ENCODE results near the gene CCNQ. TPM values are rescaled to one million over a fixed set of nuclear protein-coding genes. Genes with fewer than 3 reads are reported as not detected.
"Not testable (repeated sequence)": the region's sequence is repeated elsewhere in the genome, so short reads cannot be mapped to it uniquely, and the experiment has no call there.

CCNQ gene
- total RNA-seq, 1 donor from 2014 or later: 21.2 TPM

DNA sequence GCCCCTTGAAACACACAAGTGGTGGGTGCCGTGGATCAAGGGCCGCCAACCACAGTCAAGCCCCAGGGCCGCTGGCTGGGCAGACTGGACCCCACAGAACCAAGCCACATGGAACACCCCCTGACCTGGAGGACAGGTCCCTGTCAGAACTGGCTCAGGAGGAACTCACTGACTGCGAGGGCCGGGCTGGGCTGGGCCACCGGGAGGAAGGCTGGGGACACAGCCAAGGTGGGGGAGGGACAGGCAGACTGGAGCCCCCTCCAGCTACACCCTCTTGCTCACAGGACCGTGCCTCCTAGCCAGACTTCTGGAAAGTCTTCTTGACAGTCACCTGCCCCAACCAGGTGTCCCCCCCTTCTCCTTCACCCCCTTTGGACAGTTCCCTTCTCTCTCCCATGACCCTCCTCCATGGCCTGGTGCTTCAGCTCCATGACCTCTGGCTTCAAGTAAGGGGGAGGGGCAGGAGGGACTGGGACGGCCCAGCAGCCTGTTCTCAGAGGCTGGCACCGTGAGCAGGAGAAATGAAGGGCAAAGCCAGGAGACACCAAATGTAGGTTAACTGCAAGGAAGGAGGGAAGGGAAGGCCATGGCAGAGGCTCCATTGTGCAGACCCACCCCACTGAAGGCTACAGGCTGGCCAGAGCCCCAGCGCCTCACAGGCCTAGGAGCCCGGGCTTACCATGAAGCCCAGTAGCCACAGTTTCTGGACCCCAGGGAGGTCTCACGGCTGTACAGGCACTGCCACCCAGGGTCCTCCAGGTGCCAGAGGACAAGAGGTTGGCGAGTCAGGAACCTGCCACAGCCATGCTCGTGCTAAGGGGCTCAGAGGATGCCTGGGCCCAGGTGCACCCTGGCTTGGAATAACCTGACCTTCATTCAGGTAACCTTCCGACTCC lies 25.5 kb upstream of the CCNQ start:
- DNase-seq (ENCODE audit: low spot score in 2 of 2) (no peak), FAIRE-seq (no peak)

DNA sequence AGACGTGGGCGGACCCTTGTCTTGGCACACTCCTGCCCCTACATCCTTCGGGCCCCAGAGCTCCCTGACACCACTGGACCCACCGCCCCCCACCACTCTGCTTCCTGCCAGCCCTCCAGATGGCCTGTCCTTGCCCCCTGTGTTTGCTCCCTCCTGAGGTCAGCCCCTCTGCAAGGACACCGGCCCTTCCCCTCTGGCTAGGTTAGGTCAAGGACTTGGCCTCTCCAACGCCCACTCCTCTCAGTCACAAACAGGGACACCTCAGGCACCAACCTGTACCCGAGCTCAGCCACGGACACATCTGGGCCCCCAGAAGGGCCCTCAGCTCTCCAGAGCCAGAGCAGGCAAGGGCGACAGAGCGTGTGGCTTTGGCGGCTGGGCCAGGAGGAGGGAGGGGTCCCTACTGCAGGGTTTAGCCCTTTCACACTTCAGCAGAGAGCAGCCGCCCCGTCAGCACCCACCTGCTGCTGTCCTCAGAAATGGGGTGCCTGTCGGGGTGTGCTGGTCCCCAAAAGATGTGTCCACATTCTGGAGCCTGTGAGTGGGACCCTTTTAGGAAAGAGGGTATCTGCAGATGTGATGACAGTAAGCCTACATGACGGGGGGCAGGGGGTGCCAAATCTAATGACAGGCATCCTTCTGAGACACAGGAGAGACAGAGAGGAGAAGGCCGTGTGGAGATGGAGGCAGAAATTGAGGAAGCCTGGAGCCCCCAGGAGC lies 24.5 kb upstream of the CCNQ start:
- DNase-seq (ENCODE audit: low spot score in 2 of 2) (no peak), FAIRE-seq (no peak)

DNA sequence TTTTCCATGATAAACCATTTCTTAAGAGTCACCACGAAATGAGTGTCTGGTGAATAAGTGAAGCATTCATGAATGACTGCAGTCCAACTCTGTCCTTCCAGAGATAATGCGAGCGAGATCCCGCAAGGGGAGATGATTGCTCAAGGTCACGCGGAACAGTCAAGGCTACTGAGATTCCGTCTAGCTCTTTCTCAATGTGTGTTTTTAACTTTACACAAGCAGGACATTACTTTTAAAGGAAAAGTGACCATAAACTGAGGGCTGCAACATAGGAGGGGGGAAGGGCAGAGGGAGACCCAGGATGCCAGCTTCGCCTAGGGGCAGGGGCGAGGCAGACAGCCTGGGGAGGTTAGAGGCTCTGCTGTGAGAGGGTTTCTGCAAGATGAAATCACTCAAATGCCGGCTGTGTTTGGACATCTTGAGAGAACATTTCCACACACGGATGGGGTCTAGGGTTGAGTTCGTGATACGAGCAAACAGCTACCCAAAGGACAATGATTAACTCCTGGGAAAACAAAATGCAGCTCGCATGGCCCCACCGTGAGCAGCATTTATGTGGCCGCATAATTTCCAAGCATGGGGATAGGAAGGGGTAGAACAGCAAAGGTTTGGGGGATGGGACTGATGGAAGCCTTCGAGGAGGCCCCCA lies 23.8 kb upstream of the CCNQ start:
- DNase-seq (ENCODE audit: low spot score in 2 of 2): no peak
- no peak for FAIRE-seq

DNA sequence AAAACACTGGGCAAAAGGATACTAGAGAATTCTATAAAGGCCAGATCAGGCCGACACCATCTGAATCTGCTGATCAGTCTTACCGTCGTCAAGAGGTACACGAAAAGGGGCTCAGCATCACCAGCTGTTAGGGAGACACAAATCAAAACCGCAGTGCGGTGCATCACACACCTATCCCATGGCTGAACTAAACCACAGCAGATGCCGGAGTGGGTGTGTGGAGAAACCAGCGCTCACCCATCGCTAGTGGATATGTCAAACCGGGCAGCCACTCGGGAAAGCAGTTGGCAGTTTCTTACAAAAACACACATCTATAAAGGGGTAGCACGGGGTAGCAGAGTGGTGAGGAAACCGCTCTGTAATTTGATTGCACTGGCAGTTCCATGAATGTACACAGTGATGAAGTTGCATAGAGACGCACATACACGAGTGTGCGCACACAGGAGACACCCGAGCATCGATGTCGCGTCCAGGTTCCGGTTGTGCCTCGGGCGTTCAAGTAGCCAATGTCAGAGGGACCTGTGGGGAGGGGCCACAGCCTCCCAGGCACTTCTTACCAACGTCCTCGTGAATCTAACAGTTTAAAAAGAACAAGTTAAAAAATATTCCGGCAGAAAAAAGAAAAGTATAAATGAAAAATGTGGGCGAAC lies 23.1 kb upstream of the CCNQ start:
- FAIRE-seq: no peak

DNA sequence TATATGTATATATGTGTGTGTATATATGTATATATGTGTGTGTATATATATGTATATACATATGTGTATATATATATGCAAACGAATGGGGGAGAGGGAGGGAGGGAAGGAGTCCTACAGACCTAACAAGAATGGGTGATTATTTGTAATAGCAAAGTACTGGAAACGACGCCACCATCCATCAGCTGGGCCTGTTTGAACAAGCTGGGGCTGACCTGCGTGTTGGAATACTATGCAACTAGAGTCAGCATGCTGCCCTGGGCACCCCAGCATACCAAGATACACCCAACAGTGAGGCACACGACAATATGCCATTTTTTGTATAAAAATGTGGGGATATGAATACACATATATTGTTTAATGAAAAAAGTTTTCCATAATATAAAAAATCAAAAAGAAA lies 21.6 kb upstream of the CCNQ start:
- FAIRE-seq: no peak
- DNase-seq (ENCODE audit: low spot score in 2 of 2): no peak

More for the DNA sequence above, 23.1 kb upstream of the CCNQ start:
- no peak for DNase-seq (ENCODE audit: low spot score in 2 of 2)

DNA sequence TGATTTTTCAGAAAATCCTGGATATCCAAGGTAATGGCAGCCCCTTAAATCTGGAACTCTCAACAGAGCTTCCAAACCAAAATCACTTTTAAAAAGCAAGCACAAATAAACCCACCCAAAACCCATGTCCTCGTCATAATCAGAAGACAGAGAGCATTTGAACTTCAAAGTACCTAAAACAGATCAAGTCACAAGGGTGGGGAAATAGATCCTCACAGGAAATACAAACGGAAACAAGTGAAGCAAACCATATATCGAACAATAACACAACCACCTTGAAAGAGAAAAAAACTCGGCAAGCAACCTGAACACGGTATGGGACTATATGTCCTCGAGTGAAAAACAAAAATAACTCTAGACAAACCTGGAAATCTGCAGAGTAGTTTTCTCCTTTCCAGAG lies 15.9 kb upstream of the CCNQ start:
- FAIRE-seq (no peak), DNase-seq (ENCODE audit: low spot score in 2 of 2) (no peak)

DNA sequence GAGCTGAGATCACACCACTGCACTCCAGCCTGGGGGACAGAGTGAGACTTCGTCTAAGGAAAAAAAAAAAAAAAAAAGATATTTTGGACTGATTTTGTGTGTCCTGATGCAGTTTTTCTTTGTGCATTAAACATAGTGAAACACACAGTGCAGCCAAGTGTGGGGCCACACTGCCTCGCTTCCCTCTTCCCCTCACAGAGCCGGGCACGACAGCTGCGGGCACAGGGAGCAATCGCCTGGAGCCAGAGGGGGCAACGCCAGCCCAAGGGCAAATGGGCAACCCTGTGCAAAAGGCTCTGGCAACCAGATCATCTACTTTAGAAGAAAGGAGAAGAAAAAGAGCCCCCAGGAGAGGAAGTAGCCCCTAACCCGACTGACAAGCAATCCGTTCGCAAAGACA lies 13.5 kb upstream of the CCNQ start:
- DNase-seq (ENCODE audit: low spot score in 2 of 2) (no peak), FAIRE-seq (no peak)

DNA sequence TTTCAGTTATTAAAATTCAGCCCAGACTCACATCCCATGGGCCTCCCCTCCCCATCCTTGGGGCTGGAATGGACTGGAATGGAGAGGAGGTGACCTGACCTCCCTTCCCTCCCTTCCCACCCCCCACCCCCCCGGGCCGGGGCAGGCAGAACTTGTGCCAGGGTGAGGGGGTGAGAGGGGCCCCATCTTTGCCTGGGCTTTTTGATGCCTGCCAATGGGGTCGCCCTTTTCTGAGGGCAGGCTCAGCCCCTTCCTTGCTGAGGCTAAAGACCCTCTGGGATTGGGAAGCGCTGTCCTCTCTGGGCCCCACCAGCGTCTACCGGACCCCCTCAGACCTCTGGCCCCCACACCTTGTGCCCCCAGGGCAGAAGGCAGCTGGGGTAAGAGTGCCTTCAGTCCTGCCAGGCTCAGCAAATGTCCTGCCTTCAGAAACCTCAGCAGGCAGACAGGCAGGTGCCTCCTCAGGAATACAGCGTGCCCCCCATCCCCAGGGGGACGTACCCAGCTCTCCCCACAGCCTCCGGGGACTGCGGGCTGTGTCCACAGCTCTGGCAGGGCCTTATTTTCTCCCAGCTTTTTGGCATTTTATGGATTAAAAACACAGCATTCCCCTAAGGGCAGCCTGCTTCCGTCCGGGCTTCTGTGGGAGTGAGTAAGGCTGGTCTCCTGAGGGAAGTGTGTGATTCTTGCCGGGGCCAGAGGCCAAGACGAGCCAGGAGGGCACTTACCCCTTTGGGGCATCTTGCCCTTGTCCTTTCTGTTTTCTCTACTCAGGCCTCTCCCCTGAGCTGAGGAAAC lies 12.6 kb upstream of the CCNQ start:
- FAIRE-seq: no peak
- DNase-seq (ENCODE audit: low spot score in 2 of 2): no peak

DNA sequence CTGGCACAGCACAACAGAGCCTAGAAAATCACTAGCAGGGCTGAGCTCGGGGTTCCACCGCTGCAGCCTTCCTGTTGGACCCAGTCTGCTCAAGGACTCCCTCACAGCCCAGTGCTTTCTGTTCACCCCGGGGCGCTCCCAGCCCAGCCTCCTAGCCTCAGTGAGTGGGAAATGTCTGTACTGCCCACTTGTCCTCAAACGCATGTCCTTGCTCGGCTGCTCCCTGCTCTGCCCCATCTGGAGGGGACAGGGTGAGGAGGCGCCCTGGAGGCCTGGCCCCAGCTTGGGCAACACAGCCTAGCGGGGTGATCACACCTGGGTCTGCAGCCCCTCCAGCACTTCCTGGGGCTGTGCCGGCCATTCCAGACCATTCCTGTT lies 11.9 kb upstream of the CCNQ start:
- DNase-seq (ENCODE audit: low spot score in 2 of 2): no peak
- no peak for FAIRE-seq

DNA sequence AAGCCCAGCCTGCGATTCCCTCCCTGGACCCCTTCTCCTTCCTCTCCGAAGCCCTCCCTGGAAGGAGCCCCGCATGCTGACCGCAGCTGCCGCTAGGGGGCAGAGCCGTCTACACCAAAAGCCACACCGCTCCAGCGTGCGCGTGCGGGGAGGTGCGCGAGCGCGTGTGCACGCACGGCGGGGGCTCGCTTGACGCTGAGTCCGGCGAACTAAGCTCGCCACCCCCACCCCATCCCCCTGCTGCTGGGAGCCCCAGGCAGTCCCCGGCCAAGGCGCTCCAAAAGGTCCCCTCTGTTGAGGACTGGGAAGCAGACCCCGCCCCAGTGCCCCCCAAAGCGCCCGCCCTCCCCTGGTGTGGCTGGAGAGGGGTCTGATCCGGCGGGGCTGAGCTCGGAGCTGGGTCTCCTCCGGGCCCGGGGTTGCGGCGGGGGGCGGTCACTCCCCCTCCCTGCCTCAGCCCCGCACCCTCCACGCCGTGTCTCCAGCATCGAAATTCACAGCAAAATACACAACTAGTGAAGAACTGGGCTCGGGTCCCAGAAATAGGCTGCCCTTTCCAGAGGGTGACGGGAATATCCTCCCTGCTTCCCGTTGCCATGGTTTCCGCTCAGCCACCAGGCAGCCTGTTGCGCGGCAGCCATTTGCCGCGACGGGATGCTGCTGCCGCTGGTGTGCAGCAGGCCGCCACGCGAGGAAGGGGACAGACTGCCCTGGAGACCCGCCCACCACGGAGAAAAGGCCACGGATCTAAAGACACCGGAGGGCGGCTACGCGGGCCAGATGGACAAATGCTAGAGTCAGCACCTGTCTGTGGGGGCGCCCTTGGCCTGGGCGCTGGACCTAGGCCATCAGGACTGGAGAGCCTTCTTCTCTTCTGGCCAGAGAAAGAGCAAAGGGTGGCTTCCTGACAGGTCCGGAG lies 11.2 kb upstream of the CCNQ start:
- no peak for FAIRE-seq
- DNase-seq (ENCODE audit: low spot score in 2 of 2): peak; percentile 62 to 68

DNA sequence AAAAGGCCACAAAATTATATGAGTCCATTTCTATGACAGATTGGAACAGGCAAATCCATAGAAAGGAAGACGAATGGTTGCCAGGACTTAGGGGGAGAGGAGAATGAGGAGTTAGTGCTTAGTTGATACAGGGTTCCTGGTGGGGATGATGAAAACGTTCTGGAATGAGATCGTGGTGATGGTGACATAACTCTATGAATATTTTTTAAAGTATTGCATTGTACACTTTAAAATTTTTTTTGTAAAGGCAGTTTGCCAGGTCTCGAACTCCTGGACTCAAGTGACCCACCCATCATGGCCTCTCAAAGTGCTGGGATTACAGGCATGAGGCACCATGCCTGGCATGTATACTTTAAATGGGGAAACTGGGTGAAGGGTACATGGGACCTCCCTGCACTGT lies 9.9 kb upstream of the CCNQ start:
- DNase-seq (ENCODE audit: low spot score in 2 of 2) (no peak), FAIRE-seq (no peak)

DNA sequence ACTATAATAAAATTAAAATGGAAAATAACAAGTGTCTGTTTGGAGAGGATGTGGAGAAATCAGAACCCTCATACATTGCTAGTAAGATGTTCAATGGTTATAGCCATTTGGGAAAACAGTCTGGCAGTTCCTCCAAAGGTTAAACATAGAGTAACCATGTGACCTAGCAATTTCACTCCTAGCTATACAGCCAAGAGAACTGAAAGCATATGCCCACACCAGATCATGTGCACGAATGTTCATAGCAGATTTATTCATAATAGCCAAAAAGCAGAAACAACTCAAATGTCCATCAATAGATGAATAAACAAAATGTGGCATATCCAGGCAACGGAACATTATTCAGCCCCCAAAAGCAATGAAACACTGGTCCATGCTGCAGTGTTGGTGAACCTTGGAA lies 9.4 kb upstream of the CCNQ start:
- DNase-seq (ENCODE audit: low spot score in 2 of 2): no peak
- no peak for FAIRE-seq

DNA sequence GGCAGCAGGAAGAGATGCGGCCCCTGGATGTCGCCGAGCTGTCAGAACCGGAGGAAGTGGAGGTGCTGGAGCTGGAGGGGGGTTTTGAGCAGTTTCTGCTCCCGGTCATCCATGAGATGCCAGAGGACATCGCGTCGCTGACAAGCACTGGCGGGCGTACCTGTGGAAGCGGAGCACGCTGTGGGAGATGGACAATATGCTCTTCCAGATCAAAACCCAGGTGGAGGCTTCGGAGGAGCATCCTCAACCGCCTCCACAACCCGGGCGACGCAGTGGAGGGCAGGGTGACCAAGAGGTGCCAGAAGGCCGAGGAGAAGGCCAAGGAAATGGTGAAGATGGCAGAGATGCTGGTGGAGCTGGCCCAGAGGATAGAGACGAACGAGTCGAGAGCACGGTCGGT lies 7.6 kb upstream of the CCNQ start:
- DNase-seq (ENCODE audit: low spot score in 2 of 2): no peak
- FAIRE-seq: no peak

DNA sequence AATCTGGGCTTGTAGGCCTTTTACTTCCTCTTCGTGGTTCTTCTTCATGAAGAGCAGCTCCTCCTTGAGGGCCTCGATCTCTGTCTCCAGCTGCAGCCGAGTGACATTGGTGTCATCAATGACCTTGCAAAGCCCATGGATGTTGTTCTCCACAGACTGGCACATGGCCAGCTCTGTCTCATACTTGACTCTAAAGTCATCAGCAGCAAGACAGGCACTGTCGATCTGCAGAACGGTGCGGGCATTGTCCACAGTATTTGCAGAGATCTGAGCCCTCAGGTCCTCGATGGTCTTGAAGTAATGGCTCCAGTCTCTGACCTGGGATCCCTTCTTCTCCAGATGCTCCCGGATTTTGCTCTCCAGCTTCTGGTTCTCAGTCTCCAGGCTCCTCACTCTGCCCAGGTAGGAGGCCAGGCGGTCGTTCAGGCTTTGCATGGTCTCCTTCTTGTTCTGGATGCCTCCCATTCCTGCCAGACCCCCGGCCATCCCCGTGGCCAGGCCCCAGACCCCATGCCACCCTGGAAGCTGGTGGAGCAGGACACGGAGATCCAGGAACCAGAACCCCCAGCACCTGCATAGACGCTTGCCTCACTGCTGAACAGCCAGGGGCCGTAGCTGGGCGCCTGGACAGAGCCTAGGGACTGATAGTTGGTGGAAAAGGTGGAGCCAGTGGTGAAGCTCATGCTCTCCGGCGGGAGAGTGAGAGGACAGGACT lies 5.9 kb upstream of the CCNQ start:
- not testable (repeated sequence) for DNase-seq (ENCODE audit: low spot score in 2 of 2); FAIRE-seq

DNA sequence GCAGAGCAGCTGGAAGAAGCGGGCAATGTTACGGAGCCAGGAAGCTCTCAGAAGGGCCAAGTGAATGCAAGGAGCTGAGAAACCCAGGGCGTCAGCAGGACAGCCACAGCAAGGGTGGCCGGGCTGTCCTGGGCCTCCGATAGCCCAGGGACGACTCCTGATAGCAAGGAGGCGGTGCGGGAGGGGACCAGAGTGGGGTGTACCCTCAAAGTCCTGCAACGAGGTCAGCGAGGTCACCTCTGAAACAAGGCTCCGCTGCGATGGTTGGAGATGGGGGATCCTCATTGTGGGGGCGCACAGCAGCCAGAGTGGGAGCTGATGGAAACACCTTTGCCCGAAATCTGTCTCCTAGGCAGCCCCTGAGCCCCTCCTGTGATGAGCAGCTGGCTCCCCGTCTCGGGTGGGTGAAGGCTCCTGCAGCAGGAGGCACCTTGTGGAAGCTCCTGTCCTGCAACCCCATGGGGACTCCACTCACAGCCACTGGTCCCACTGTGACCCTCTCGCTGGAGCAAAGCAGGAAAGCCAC lies 4.3 kb upstream of the CCNQ start:
- FAIRE-seq: no peak
- no peak for DNase-seq (ENCODE audit: low spot score in 2 of 2)

DNA sequence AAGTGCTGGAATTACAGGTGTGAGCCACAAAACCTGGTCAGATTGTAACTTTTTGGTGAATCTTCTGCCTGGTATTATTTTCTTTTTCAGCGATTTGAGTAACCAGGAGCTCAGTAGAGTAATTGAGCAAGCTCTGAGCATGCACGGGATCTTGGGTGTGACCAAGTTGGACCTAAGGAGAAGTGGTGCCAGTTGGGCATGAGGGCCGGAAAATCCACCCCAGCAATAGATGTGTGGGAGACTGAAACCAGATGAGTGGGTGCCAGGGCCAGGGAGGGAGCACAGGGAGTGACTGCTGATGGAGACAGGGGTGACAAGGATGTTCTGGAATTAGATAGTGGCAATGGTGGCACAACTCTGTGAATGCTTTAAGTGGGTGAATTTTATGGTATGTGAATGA lies 3.7 kb upstream of the CCNQ start:
- FAIRE-seq (no peak), DNase-seq (ENCODE audit: low spot score in 2 of 2) (no peak)

DNA sequence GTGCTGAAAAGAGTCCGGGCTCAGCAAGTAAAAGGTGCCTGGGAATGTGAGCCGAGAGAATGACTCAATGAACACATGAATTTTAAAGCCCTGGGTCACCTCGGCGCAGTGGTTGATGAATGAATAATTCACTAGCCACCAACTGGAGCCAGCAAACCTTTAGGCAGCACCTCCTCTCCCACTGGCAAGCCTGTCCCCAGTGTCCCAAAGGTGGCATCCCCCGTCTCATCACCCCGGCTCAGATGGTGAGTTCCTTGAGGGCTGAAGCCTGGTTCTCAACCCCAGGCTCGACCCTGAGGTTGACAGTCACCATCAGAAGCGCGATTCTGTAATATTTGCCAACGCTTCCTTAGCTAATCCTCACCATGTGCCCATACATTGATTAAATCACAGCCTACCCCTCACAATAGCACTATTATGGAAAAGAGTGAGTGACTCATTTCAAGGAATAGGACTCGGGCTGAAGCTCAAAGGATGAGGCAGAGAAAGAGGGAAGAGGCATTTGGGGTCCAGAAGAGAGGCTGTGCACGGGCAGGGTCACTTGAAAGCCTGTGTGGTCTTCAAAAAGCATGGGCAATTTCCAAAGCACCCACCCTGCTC lies 2.7 kb upstream of the CCNQ start:
- DNase-seq (ENCODE audit: low spot score in 2 of 2) (no peak), FAIRE-seq (no peak)

DNA sequence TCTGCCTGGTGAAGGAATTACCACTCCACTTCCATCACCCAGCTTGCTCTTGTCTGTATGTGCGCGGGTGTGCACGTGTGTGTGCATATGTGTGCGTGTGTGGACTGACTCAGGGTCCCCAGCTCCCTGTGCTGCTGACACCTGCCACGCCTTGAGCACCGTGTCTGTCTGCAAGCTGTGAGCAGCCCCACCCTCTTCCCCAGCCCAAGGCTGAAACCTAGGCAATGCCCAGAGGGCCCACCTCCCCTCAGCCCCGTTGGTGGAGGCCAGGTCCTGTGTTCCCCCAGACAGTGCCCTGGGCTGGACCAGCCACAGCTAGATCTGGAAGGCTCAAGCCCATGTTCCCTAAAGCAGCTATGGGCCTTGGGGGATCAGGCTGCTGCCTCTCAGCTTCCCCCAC lies 2.0 kb upstream of the CCNQ start:
- DNase-seq (ENCODE audit: low spot score in 2 of 2) (no peak), FAIRE-seq (no peak)
